Spleen (tissue), 7 donors: ENCODE results near the gene CBARP.

Experiments
- CTCF ChIP-seq, 11 experiments: fragments of 200-600 bp in 7 of 11; fragments of 450-650 bp in 4 of 11; sonication (generic) in 4 of 11; IDR thresholded peaks in 8 of 11; conservative IDR thresholded peaks in 3 of 11; 1 replicate in 7 of 11; 2 replicates in 4 of 11; pipeline versions ENCODE4 v1.4.0 to v1.8.0; 2016 to 2021; ENCODE audit warnings: antibody characterized with exemption in 11 of 11, inconsistent platforms in 4 of 11, mild to moderate bottlenecking in 1 of 11
- POLR2A ChIP-seq, 3 donors: fragments of 450-650 bp; IDR thresholded peaks; one replicate each; pipeline ENCODE4 v1.5.1; 2017; ENCODE audit warnings: antibody characterized with exemption in 3 of 3, mild to moderate bottlenecking in 1 of 3
- POLR2AphosphoS5 ChIP-seq, 3 donors: sonication (generic); formaldehyde crosslinking; IDR thresholded peaks; one replicate each; pipeline ENCODE4 v1.5.1; 2017; ENCODE audit warnings: antibody characterized with exemption in 3 of 3
- donor health status: DM: no; HTN: no; CAD: no; lungs with moderate emphysema.
- donor health status: DM: no; HTN: no; CAD: no.
- donor health status: DM: no; HTN: no; CAD: no.

DNA sequence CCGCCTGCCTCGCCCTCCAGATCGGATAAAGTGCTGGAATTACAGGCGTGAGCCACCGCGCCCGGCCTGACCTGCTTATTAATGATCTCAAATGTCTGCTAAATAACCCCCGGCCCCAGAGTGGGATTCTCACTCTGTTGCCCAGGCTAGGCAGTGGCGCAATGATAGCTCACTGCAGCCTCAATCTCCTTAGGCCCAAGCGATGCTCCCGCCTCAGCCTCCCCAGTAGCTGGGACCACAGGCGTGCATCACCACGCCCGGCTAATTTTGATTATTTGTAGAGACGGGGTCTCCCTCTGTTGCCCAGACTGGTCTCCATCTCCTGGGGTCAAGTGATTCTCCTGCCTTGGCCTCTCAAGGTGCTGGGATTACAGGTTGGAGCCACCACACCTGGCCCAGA is 3.1 kb upstream of the CBARP start:
- TF ChIP-seq POLR2A (IDR thresholded peaks at IDR 0.05), result no peak
- TF ChIP-seq CTCF (IDR thresholded peaks at IDR 0.05 in 8 of 11, conservative IDR thresholded peaks at IDR 0.05 in 3 of 11), result no peak
- TF ChIP-seq POLR2AphosphoS5 (IDR thresholded peaks at IDR 0.05), result no peak
